Hematopoietic multipotent progenitor cell treated with erythropoietin and hydrocortisone succinate and interleukin-3 and kit ligand, for 4 days (in vitro differentiated cells): ENCODE data around the gene CZIB.
A peak's percentile ranks its signal among the peaks of the same experiment; 100 is the strongest.
"Not testable (repeated sequence)": the region's sequence is repeated elsewhere in the genome, so short reads cannot be mapped to it uniquely, and the experiment has no call there.

Experiments used
- DNase-seq: peaks from one replicate; pipeline ENCODE4 v3.0.0-alpha.2; 2015

CZIB gene

GRCh38 chr1:53188099-53188498 is 32.3 kb downstream of the CZIB start:
- DNase-seq = no peak

GRCh38 chr1:53187401-53187800 is 33.0 kb downstream of the CZIB start:
- no peak for DNase-seq

GRCh38 chr1:53186533-53186932 is 33.9 kb downstream of the CZIB start:
- DNase-seq = no peak

- not testable (repeated sequence) for DNase-seq
These were observed 34.5 kb downstream of the CZIB start for GRCh38 chr1:53185955-53186297.

GRCh38 chr1:53183095-53183990 is 37.1 kb downstream of the CZIB start:
- peak; percentile 72 for DNase-seq

- DNase-seq = peak; percentile 21
These were observed 37.7 kb downstream of the CZIB start for GRCh38 chr1:53182716-53183094.

- peak; percentile 90 for DNase-seq
These were observed 38.3 kb downstream of the CZIB start for GRCh38 chr1:53182111-53182593.

- no peak for DNase-seq
These were observed 39.5 kb downstream of the CZIB start for GRCh38 chr1:53180951-53181350.

- no peak for DNase-seq
These were observed 40.2 kb downstream of the CZIB start for GRCh38 chr1:53180226-53180625.

GRCh38 chr1:53176452-53177208 is 43.8 kb downstream of the CZIB start:
- no peak for DNase-seq

- no peak for DNase-seq
These were observed 45.2 kb downstream of the CZIB start for GRCh38 chr1:53174971-53175913.

- DNase-seq = peak; percentile 20
These were observed 47.9 kb downstream of the CZIB start for GRCh38 chr1:53172426-53173128.

- DNase-seq = no peak
These were observed 53.5 kb downstream of the CZIB start for GRCh38 chr1:53166912-53167311.

- no peak for DNase-seq
These were observed 54.1 kb downstream of the CZIB start for GRCh38 chr1:53166366-53166765.

GRCh38 chr1:53165408-53165961 is 54.9 kb downstream of the CZIB start:
- DNase-seq = no peak
